Right atrium auricular region (tissue), 2 donors: ENCODE data around the gene ESRP2. TPM values are rescaled to one million over a fixed set of nuclear protein-coding genes. Genes with fewer than 3 reads are reported as not detected.

Source experiments
- DNase-seq: peaks from one replicate; pipeline ENCODE4 v3.0.0-alpha.2; 2019; ENCODE audit warnings: low spot score
- H3K27ac ChIP-seq, 2 donors: fragments of 200-600 bp; sonication (generic); 1 replicate in 1 of 2; 2 replicates in 1 of 2; pipeline ENCODE4 v1.5.1; 2016 to 2019
- H3K27me3 ChIP-seq, 2 donors: fragments of 200-600 bp; sonication (generic); one replicate each; pipeline versions ENCODE4 v1.5.1 to v1.6.0; 2017 to 2019
- H3K36me3 ChIP-seq: fragments of 200-600 bp; sonication (generic); one replicate; pipeline ENCODE4 v1.5.1; 2016
- H3K4me1 ChIP-seq, 2 donors: fragments of 200-600 bp; sonication (generic); one replicate each; pipeline versions ENCODE4 v1.5.1 to v1.6.0; 2017 to 2019
- H3K4me3 ChIP-seq, 2 donors: fragments of 200-600 bp; sonication (generic); 1 replicate in 1 of 2; 2 replicates in 1 of 2; pipeline ENCODE4 v1.5.1; 2017 to 2019; ENCODE audit warnings: mild to moderate bottlenecking in 1 of 2, moderate library complexity in 1 of 2
- H3K9me3 ChIP-seq, 2 donors: fragments of 200-600 bp; sonication (generic); one replicate each; pipeline ENCODE4 v1.5.1; 2019
- total RNA-seq, 2 donors: library from RNA; depleted of rRNA; stranded (reverse); fragments of >200 nt; gene quantifications; one replicate each; pipeline ENCODE4 v1.1.0, GENCODE V29; 2016
- TF ChIP-seq, protein P1 (sequence below), 2 donors: fragments of 200-600 bp; sonication (generic); IDR thresholded peaks; one replicate each; pipeline ENCODE4 v1.5.1; 2019; ENCODE audit warnings: antibody characterized with exemption in 2 of 2

The ESRP2 gene
- total RNA-seq, 2 donors from 2014 or later = 0.59 to 1.2 TPM

DNA sequence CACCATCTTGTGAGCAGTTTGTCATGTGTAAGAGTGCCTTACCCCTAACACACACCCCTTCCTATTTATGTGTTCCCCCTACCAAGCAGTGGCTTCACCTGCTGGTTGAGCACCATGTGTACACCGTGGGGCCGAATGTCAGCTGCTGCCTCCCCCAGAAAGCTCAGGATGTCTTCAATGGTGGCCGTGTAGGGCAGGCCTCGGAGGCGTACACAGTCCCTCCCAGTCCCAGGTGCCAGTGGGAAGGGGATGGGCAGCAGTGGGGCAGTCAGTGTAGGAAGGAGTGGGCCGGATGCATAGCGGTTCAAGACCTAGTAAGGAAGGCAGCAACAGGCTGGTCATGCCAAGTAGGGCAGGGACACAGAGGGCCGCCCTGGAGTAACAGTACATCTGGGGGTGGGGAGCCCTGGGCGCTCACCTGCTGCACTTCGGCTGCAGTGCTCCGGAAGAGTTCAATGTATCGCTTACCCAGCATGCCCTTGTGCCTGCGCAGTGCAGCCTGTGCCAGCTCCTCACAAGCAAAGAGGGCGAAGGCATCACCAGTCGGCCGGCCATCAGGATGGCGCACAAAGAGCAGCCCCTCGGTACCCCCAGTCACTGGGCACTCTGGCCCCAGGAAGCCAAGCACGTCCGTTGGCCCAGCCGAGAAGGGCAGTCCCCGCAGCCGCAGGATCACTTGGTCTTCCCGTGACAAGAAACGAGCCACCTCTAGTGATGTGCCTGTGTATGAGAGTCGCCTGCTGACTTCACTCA, 4.4 kb downstream of the ESRP2 start:
- Histone ChIP-seq H3K27ac (no peak overlapping the region), H3K9me3 (no peaks in the 10 kb centered on the region), H3K4me3 (no peak overlapping the region), H3K27me3 (no peaks in the 10 kb centered on the region), H3K4me1 (peaks cover 0 to 48% of the 10 kb centered on the region in 2 donors), H3K36me3 (no peaks in the 10 kb centered on the region)
- DNase-seq = no peak
- TF ChIP-seq, protein P1, sequence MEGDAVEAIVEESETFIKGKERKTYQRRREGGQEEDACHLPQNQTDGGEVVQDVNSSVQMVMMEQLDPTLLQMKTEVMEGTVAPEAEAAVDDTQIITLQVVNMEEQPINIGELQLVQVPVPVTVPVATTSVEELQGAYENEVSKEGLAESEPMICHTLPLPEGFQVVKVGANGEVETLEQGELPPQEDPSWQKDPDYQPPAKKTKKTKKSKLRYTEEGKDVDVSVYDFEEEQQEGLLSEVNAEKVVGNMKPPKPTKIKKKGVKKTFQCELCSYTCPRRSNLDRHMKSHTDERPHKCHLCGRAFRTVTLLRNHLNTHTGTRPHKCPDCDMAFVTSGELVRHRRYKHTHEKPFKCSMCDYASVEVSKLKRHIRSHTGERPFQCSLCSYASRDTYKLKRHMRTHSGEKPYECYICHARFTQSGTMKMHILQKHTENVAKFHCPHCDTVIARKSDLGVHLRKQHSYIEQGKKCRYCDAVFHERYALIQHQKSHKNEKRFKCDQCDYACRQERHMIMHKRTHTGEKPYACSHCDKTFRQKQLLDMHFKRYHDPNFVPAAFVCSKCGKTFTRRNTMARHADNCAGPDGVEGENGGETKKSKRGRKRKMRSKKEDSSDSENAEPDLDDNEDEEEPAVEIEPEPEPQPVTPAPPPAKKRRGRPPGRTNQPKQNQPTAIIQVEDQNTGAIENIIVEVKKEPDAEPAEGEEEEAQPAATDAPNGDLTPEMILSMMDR (IDR thresholded peaks at IDR 0.05) = no peak

DNA sequence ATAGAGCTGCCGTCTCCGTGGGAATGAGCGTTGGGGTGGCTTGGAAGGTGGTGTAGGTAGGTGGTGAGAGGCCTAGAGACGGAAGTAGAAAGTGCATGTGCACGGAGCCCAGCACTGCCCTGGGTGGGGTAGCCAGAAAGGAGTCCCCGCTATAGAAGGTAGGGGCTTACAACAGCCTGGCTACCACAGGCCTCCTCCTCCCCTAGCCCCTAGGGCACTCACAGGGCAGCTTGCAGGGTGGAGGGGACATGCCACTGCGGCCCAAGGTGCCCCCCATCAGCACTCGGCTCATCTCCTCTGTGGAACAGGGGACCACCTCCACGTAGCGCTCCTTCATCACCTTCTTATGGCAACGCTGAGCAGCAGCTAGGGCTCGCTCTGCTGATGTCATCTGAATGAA, 5.0 kb downstream of the ESRP2 start:
- Histone ChIP-seq H3K4me1 (peaks cover 0 to 41% of the 10 kb centered on the region in 2 donors), H3K36me3 (no peaks in the 10 kb centered on the region), H3K27ac (no peak overlapping the region), H3K9me3 (no peaks in the 10 kb centered on the region), H3K27me3 (no peaks in the 10 kb centered on the region), H3K4me3 (no peak overlapping the region)
- DNase-seq = no peak
- TF ChIP-seq, protein P1 (IDR thresholded peaks at IDR 0.05) = no peak

DNA sequence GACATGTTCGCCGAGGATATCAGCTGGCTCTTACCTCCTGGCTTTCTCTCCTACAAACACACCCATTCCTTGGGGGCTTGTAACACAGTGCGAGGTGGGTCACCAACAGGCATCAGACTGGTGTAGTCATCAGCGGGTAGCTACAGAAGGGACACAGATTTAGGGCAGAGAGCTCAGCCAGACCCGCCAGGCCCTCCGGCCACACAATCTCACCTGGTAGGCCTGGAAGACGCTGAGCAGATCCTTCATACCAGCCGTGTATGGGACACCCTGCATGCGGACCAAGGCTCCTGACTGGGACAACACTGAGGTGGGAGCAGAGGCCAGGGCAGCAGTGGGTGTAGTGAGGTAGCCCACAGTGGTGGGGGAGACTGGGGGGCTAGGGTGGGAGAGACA, 5.8 kb downstream of the ESRP2 start:
- no peaks in the 10 kb centered on the region for H3K9me3 ChIP-seq
- H3K4me1 ChIP-seq = peaks cover 0 to 34% of the 10 kb centered on the region in 2 donors
- no peak overlapping the region for H3K27ac ChIP-seq
- DNase-seq = no peak
- no peaks in the 10 kb centered on the region for H3K27me3 ChIP-seq
- no peaks in the 10 kb centered on the region for H3K36me3 ChIP-seq
- no peak overlapping the region for H3K4me3 ChIP-seq
- TF ChIP-seq, protein P1 (IDR thresholded peaks at IDR 0.05) = no peak

DNA sequence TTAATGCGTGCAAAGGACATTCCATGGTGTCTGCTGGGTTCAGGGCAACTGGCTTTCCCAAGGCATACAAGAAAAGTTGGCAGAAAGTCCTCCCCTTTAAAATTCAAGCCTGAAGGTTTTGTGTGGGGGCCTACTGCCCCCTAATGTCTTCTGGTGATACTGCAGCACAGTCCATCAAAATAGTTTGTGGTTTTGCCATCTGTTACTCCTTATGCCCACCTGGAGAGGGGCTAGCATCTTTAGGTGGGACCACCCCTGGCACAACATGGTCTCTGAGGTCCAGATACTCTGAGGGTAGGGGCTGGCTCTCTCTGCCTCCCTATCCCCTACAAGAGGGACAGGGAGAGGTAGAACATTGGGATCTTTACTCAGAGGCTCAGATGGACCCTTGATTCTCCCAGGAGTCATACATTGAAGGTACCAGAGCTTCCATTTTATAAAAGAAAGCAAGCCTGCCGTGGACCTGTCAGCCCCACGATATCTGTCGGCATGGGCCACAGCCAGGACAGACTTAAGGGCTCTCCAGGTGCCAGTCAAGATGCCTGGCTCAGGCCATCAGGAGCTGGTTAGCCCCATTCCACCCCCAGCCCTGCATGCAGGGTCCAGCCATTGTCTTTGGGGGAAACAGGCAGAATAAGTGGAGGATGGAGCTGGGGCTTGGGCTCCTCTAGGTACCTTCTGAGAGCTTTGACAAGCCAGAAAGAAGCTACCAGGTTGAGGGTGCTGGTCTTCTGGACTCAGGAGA, 6.3 kb downstream of the ESRP2 start:
- H3K27ac ChIP-seq = no peak overlapping the region
- no peaks in the 10 kb centered on the region for H3K36me3 ChIP-seq
- H3K4me3 ChIP-seq = no peak overlapping the region
- TF ChIP-seq, protein P1 (IDR thresholded peaks at IDR 0.05) = peak; percentile 79 to 94
- DNase-seq = no peak
- H3K27me3 ChIP-seq = no peaks in the 10 kb centered on the region
- no peaks in the 10 kb centered on the region for H3K9me3 ChIP-seq
- H3K4me1 ChIP-seq = peaks cover 0 to 30% of the 10 kb centered on the region in 2 donors

DNA sequence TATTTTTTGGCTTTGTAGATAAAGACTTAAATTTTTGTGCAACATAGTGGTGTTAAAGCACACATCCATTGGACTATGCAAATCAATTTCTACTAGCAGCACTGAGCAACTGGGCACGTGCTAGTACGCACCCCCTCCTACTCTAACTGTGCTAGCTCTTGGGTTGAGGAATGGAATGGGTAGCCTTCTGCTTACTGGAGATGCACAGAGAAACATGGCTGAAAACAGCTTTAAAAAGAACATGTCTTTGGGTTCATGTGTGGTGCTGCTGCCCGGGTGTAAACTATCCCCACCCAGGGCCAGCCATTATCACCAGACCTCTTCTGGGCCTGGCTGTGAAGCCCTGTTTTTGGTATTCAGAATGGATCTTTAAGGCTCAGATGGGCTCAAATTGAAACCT, 7.3 kb downstream of the ESRP2 start:
- peaks cover 0 to 23% of the 10 kb centered on the region in 2 donors for H3K4me1 ChIP-seq
- H3K4me3 ChIP-seq = no peak overlapping the region
- H3K36me3 ChIP-seq = no peaks in the 10 kb centered on the region
- DNase-seq = no peak
- H3K27ac ChIP-seq = no peak overlapping the region
- H3K9me3 ChIP-seq = no peaks in the 10 kb centered on the region
- TF ChIP-seq, protein P1 (IDR thresholded peaks at IDR 0.05) = no peak
- H3K27me3 ChIP-seq = no peaks in the 10 kb centered on the region
